PC-3 (cell line): ENCODE measurements around the gene GIPC2. TPM values are rescaled to one million over a fixed set of nuclear protein-coding genes. Genes with fewer than 3 reads are reported as not detected.
A peak's percentile ranks its signal among the peaks of the same experiment; 100 is the strongest.

ENCODE experiments used
- ATAC-seq: fragments of 200-7000 bp; cut with Tn5 transposase; 2 replicates; pipeline ENCODE4 v1.9.1; 2020; ENCODE audit warnings: mild to moderate bottlenecking, moderate library complexity
- BruUV-seq: library from RNA; stranded (reverse); fragments of 400-500 nt; replicated peaks from 2 replicates; lab custom pipeline; 2021; lab: Mats Ljungman, UMichigan
- CTCF ChIA-PET: fragments of 300-600 bp; sonication (Branson Sonifier 250); formaldehyde crosslinking; loops from one replicate; lab custom pipeline; 2022; ENCODE audit warnings: antibody characterized with exemption; lab: Charles Lee
- POLR2A ChIA-PET: fragments of 300-600 bp; sonication (Branson Sonifier 250); formaldehyde crosslinking; loops from one replicate; lab custom pipeline; 2022; ENCODE audit warnings: antibody characterized with exemption; ENCODE audit not compliant: unreplicated experiment; lab: Charles Lee
- DNase-seq: peaks from one replicate; pipeline ENCODE4 v3.0.0-alpha.2; 2015
- H2AFZ ChIP-seq: fragments of 300-600 bp; sonication (generic); 2 replicates; pipeline ENCODE4 v1.6.0; 2016; ENCODE audit warnings: antibody characterized with exemption, low read length
- H3F3A ChIP-seq: fragments of 300-600 bp; sonication (generic); one replicate; pipeline ENCODE4 v1.6.0; 2017; ENCODE audit warnings: antibody characterized with exemption, low read length, control low read depth, mild to moderate bottlenecking; ENCODE audit not compliant: unreplicated experiment
- H3K27ac ChIP-seq: fragments of 300-600 bp; sonication (generic); 2 replicates; pipeline ENCODE4 v1.5.1; 2016; ENCODE audit warnings: mild to moderate bottlenecking, low read length
- H3K27me3 ChIP-seq: fragments of 300-600 bp; sonication (generic); 2 replicates; pipeline ENCODE4 v1.6.1; 2016; ENCODE audit warnings: low read length, mixed read lengths
- H3K36me3 ChIP-seq: fragments of 300-600 bp; sonication (generic); 2 replicates; pipeline ENCODE4 v1.6.1; 2016; ENCODE audit warnings: low read depth, mixed run types, low read length, mixed read lengths
- H3K4me1 ChIP-seq: fragments of 300-600 bp; sonication (generic); 2 replicates; pipeline ENCODE4 v1.5.1; 2016; ENCODE audit warnings: low read length; ENCODE audit not compliant: insufficient read depth
- H3K4me2 ChIP-seq: fragments of 300-600 bp; sonication (generic); 2 replicates; pipeline ENCODE4 v1.6.0; 2016; ENCODE audit warnings: low read length
- H3K4me3 ChIP-seq: fragments of 300-600 bp; sonication (generic); 2 replicates; pipeline ENCODE4 v1.5.1; 2016; ENCODE audit warnings: mild to moderate bottlenecking, low read length, mixed read lengths
- H3K79me2 ChIP-seq: fragments of 300-600 bp; sonication (generic); 2 replicates; pipeline ENCODE4 v1.6.1; 2017; ENCODE audit warnings: low read length, mixed read lengths
- H3K9ac ChIP-seq: fragments of 300-600 bp; sonication (generic); 2 replicates; pipeline ENCODE4 v1.6.0; 2016; ENCODE audit warnings: mild to moderate bottlenecking, low read length
- H3K9me2 ChIP-seq: fragments of 300-600 bp; sonication (generic); replicated peaks from 2 replicates; pipeline ENCODE4 v1.6.1; 2016; ENCODE audit warnings: mixed run types, low read length, mixed read lengths
- H3K9me3 ChIP-seq: fragments of 300-600 bp; sonication (generic); 2 replicates; pipeline ENCODE4 v1.6.1; 2016; ENCODE audit warnings: low read length, mixed read lengths
- H4K20me1 ChIP-seq: fragments of 300-600 bp; sonication (generic); 2 replicates; pipeline ENCODE4 v1.6.1; 2016; ENCODE audit warnings: low read length, mixed read lengths
- CTCF ChIP-seq: fragments of 300-600 bp; sonication (generic); conservative IDR thresholded peaks from 2 replicates; pipeline ENCODE4 v1.5.1; 2017; ENCODE audit warnings: antibody characterized with exemption, low read depth, mild to moderate bottlenecking, low read length
- EZH2 ChIP-seq: fragments of 300-600 bp; sonication (generic); IDR thresholded peaks from one replicate; pipeline ENCODE4 v1.6.1; 2017; ENCODE audit warnings: antibody characterized with exemption, mild to moderate bottlenecking, low read length; ENCODE audit not compliant: unreplicated experiment
- EZH2phosphoT487 ChIP-seq: fragments of 300-600 bp; sonication (generic); IDR thresholded peaks from 2 replicates; pipeline ENCODE4 v1.6.1; 2018; ENCODE audit warnings: mild to moderate bottlenecking, antibody characterized with exemption, low read length, borderline replicate concordance
- intact Hi-C: fragments of 100-400 bp; cut with micrococcal nuclease; formaldehyde crosslinking; loops from 2 replicates; pipeline ENCODE4 v1.9.0; 2023
- total RNA-seq: library from RNA; depleted of rRNA; stranded (reverse); fragments of >200 nt; gene quantifications from 2 replicates; pipeline ENCODE4 v1.2.3, GENCODE V29; 2014

The GIPC2 gene
- total RNA-seq, 1 experiment from 2014 or later, result not detected

DNA sequence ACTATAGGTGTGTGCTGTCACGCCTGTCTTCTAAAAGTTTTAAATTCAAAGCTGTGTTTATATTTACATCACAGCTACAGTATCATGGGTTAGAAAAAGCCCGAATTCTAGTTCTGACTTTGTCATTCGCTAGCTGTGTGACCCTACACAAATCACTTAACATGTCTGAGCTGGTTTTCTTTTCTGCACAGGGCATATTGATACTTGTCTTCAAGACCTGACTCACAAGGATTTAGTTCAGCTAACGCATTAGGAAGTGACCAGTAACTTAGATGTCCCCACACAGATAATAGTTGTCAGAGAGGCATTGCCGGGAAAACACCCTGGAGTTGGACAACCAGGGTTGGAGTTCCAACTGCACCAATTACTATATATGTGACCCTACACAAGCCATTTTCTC lies 25.9 kb downstream of the GIPC2 start:
- H3K9me3 ChIP-seq, result no peaks in the 10 kb centered on the region
- BruUV-seq, result no TSS peak
- no peak overlapping the region for H2AFZ ChIP-seq
- ChIA-PET POLR2A (no interaction called here), CTCF (no interaction called here)
- no peaks in the 10 kb centered on the region for H3K27me3 ChIP-seq
- H3K9ac ChIP-seq, result no peak overlapping the region
- ATAC-seq (no peak), DNase-seq (no peak)
- H3K27ac ChIP-seq, result peak overlapping the region; percentile 63
- H3K9me2 ChIP-seq, result no peaks in the 10 kb centered on the region
- no peaks in the 10 kb centered on the region for H3K36me3 ChIP-seq
- H3K4me3 ChIP-seq, result no peak overlapping the region
- no peak for TF ChIP-seq EZH2phosphoT487
- no peak for TF ChIP-seq CTCF
- TF ChIP-seq EZH2, result no peak
- H3K4me2 ChIP-seq, result peak overlapping the region; percentile 44
- H3K4me1 ChIP-seq, result peaks cover 39% of the 10 kb centered on the region
- no peaks in the 10 kb centered on the region for H4K20me1 ChIP-seq
- intact Hi-C loops, result loop anchor here (2.0 kb wide), 2 partner anchors 33 to 67 kb away; partner anchors contain the start of gene DNAJB4
- no peaks in the 10 kb centered on the region for H3K79me2 ChIP-seq
- H3F3A ChIP-seq, result no peaks in the 10 kb centered on the region

- Histone ChIP-seq H4K20me1 (no peaks in the 10 kb centered on the region), H3K4me2 (no peak overlapping the region), H3K36me3 (no peaks in the 10 kb centered on the region), H3K4me1 (peaks cover 39% of the 10 kb centered on the region), H3K79me2 (no peaks in the 10 kb centered on the region), H3K4me3 (no peak overlapping the region), H3K9me3 (no peaks in the 10 kb centered on the region), H3K9ac (no peak overlapping the region), H3K27me3 (no peaks in the 10 kb centered on the region), H3K9me2 (no peaks in the 10 kb centered on the region), H2AFZ (no peak overlapping the region), H3F3A (no peaks in the 10 kb centered on the region), H3K27ac (no peak overlapping the region)
- BruUV-seq, result no TSS peak
- POLR2A ChIA-PET, result no interaction called here
- DNase-seq, result no peak
- intact Hi-C loops, result no loop called here
- CTCF ChIA-PET, result no interaction called here
- ATAC-seq, result no peak
- TF ChIP-seq EZH2 (no peak), CTCF (no peak), EZH2phosphoT487 (no peak)
Observed at GRCh38 chr1:78072216-78072615, 26.4 kb downstream of the GIPC2 start.

GRCh38 chr1:78073441-78073840 lies 27.7 kb downstream of the GIPC2 start:
- H3K4me1 ChIP-seq, result peaks cover 43% of the 10 kb centered on the region
- H3K36me3 ChIP-seq, result no peaks in the 10 kb centered on the region
- no peaks in the 10 kb centered on the region for H3K27me3 ChIP-seq
- H3K9me2 ChIP-seq, result no peaks in the 10 kb centered on the region
- BruUV-seq, result no TSS peak
- no peak for ATAC-seq
- no peak overlapping the region for H3K4me3 ChIP-seq
- ChIA-PET POLR2A (no interaction called here), CTCF (no interaction called here)
- no peak for DNase-seq
- H2AFZ ChIP-seq, result no peak overlapping the region
- H3K9me3 ChIP-seq, result no peaks in the 10 kb centered on the region
- no peaks in the 10 kb centered on the region for H4K20me1 ChIP-seq
- no peak overlapping the region for H3K9ac ChIP-seq
- TF ChIP-seq CTCF (no peak), EZH2phosphoT487 (no peak), EZH2 (no peak)
- H3K27ac ChIP-seq, result no peak overlapping the region
- no peaks in the 10 kb centered on the region for H3K79me2 ChIP-seq
- no peaks in the 10 kb centered on the region for H3F3A ChIP-seq
- H3K4me2 ChIP-seq, result no peak overlapping the region
- intact Hi-C loops, result no loop called here
